Stimulated activated CD4-positive, alpha-beta T cell treated with anti-CD3 and anti-CD28 coated beads, Interleukin-1b, Interleukin-23, amount 100 ng/mL, for 1 hour (primary cell): ENCODE data around the gene FARSB.
"Not testable (repeated sequence)": the region's sequence is repeated elsewhere in the genome, so short reads cannot be mapped to it uniquely, and the experiment has no call there.

ENCODE experiments used
- DNase-seq, 2 donors: peaks; one replicate each; pipeline ENCODE4 v3.0.0-alpha.2; 2020; ENCODE audit warnings: low read depth in 2 of 2

FARSB gene

DNA sequence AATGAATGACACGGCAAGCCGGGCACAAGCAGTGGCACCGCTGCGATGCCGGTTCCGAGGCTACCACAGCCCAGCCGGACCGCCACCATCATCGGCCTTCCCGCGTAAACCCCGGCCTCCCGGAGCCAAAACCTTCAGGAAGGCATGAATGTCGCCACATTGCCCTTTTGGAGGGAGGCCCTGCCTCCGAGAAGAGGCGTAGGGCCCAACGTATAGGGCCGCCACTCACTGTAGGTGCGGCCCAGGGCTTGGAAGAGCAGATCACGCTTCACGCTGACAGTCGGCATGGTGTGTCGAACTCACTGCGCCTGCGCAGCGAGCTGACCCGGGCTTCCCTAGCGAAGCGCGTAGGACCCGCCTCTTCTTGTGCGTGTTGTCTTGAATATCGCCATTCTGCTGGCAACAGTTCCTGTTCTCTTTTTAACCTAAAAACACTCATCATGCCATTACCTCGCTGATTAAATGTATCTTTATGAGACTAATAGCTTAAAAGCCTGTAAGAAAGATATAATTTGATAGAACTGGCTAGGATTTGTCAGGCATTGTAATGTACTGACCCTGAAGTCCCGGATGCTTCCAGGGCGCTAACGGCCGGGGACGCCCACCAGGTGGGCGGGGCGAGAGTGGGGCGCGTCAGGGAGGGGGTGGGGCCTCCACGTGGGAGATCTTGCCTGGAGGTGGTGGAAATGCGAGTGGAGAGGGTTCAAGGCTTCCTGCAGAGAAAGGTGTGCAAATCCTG, at the start of gene FARSB:
FARSB (minus strand) TSS at position 306 of the 739 bp plus-strand sequence; CDS start at position 287, 19 bp downstream.
- DNase-seq, result peak; percentile 85

DNA sequence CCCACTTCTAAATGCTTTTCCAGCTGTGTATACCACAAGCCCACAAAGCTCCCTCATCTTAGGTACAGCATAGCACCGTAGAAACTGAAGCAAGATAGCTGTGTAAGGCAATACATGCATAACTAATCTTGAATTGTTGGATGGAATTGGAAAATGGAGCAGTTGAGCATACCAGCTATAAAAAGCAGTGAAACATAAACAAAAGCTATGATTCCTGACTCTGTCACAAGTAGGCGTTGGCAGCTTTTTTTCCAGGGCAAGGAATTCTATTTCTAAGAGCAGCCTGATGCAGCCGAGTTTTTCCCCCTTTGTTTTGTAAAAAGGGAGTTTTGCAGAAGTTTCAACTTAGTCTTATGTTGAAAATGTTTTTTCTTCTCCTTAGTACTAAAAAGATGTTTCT, 48.0 kb upstream of the FARSB start:
- no peak for DNase-seq

DNA sequence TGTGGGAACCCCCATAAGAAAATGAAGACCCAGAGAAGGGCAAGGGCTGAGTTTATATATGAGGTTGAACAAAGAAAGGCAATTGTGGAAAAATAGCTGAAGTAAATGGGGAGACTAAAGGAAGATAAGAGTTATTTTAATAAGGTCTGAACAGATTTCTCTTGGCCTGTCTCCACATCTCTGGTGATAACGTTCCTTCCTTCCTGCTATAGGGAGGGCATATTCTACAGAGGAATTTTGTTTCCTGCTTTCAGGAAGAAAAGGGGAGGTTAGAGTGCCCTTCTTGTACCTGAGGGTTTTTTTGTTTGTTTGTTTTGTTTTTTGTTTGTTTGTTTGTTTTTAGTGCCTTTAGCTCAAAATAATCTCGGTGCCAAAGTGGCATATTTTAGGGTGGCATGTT, 47.2 kb upstream of the FARSB start:
- no peak for DNase-seq

DNA sequence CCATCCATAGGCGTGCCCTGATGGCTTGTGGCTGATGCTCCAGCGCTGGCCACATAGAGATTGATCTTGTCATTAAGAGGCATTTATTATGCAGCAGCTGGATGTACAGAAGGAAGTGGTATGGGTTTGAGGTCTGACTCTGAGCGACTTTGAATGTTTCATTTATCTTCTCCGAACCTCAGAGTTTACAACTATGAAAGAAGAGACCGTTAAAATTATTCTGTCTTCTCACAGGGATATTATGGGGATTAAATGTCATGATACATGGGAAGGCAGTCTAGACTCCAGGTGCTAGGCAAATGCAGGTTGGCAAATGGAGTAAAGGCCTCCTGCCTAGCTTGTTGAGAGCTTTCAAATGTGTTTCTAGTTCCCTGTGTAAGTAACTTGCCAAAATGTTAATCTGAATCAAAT, 45.8 kb upstream of the FARSB start:
- DNase-seq, result no peak

DNA sequence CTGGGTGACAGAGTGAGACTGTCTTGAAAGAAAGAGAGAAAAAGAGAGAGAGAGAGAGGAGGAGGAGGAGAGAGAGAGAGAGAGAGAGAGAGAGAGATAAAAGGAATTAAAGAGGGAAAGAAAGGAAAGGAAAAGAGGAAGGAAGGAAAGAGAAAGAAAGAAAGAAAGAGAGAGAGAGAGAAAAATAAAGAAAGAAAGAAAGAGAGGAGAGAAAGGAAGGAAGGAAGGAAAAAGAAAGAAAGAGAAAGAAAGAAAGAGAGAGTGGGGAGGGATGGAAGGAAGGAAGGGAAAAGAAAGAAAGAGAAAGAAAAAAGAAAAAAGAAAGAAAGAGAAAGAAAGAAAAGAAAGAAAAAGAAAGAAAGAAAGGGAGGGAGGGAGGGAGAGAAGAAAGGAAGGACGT, 45.3 kb upstream of the FARSB start:
- no peak for DNase-seq

DNA sequence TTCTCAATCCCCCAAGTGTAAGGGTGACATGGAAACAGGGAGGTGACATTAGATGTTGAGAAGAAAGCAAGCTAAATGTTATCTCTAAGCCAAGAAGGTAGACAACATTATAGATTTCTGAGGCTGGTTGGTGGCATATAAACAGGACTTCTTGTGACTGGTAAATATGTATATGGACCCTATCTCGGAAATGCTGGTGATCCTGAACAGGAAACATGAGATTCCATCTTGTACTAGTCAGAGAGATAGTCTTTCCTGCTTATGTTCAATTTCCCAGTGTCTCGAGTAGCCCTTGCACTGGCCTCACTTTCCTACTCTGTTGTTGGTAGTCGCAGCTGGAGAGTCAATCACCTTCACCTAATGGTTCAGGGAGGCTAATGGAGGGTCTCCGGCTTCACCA, 42.4 kb upstream of the FARSB start:
- no peak for DNase-seq

DNA sequence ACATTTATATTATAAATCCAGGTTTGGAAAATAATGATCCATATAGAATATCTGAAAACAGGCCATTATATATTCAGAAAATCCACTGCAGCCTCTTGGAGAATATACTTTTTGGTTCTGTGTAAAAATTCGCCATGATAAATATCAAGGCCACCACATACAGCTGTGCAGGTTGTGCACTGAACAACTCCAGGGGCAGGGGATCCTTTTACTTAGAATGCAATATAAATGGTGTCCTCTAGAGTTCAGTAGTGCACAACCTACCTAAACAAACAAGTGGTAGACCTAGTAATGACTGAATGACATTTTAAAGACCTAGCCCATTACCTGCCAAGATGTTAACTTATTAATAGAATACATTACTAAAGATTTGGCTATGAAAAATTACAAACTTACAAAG, 37.9 kb upstream of the FARSB start:
- DNase-seq, result no peak

DNA sequence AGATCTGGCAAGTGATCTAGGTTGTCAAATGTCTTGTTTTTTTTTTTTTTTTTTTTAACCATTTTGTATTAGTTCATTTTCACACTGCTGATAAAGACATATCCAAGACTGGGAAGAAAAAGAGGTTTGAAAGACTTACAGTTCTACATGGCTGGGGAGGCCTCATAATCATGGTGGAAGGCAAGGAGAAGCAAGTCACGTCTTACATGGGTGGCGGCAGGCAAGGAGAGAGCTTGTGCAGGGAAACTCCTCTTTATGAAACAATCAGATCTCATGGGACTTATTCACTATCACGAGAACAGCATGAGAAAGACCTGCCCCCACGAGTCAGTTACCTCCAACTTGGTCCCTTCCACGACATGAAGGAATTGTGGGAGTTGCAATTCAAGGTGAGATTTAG, 37.5 kb upstream of the FARSB start:
- DNase-seq, result not testable (repeated sequence)

DNA sequence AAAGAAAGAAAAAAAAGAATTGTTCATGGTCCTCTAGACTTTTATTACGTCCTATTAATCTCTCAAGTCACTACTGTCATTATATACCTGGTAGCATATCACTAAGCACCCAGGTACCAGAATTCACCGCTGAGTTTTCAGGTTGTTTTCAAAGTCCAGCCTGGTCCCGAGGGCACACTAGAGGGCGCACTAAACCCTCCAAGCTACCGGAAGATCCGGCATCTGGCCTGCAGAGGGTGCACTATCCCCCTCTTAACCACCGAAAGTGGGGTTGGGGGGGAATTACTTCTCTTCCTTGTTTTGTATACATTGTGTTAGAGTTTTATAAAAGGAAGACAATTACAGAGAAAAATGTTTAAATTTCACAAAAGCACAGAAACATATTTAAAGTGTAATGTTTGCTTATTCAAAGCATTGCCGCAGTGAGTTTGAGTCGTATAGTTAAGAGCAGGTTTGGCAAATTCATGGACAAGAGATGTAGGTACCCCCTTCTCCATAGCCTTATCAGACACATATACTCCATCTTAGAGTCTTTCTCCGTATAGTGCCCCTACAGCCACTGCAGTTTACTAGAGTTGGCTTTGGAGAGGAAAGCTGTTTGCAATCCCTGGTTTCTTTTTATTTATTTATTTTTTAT, 34.8 kb upstream of the FARSB start:
- peak; percentile 17 to 49 for DNase-seq

DNA sequence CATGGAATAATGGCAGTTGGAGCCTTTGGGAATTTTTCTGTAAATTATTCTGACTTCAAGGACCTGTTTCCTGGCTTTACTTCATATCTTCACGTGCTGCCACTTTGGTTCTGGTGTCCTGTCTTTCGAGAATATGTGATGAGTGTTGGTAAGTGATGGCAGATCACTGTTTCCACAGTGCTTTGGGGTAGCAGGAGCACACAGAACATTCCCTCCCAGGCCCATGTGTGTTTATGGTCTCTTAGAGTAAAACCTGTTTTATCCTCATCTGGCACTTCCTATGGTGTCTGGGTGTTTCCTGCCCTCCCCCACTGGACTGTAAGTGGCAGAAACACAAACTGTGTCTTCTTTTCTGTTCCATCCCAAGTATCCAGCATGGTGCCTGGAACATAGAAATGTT, 33.4 kb upstream of the FARSB start:
- no peak for DNase-seq

DNA sequence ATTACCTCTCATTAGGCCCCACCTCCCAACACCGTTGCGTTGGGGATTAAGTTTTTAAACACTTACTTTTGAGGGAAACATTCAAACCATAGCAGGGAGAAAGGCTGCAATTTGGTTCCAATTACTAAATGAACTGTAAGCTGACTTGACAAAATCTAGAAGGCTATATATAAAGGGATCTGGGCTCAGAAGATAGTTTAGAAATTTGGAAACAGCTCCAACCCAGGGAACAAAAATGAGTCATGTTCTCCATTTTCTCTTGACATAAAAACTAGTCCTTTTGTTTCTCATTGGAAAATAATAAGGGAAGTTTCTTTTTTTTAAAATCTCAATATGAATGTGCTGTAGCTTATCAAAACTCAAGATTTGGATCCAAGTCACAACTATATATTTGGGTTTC, 33.0 kb upstream of the FARSB start:
- DNase-seq, result no peak

DNA sequence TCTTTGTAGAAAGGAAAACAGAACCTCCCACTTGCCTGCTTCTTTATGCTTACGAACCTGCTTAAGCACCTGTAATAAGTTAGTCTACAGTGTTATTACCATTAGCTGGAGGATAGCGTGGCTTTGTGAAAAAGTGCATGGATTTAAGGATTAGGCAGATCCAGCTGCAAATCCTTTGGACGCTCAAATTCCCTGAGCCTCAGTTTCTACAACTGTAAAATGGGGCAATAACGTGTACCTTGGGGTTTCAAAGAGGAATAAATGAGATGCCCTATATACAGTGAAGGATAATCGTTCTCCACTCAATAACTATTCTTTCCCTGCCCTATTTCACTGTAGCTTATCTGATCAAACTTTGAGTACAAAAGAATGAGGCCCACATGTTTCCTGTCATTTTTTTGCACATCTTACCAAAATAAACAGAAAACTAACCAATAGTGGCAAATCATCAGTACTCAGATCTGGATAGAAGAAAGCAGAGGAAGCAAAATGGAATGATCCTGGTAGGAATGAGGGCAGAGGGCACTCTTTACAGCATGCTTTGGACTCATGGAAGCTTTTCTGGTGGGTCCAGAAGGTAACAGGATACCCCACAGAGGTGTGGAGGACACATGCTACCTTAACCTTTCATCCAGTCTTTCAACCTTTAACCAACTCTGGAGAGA, 30.3 kb upstream of the FARSB start:
- DNase-seq, result no peak

DNA sequence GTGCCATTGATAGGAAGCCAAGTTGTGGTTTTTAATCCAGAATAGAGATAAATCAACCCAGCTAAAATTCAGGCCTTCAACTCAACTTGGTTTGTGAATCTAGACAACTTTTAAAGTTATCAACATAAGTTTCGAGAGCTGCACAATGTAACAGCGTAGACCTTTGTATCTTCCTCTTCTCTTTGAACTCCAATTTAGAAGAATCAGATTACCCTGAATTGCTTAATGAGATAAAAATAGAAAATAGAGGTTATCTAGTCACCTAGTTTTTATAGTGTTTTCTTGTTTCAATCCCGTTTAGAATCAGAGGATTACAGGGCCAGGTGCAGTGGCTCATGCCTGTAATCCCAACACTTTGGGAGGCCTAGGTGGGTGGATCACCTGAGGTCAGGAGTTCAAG, 27.9 kb upstream of the FARSB start:
- DNase-seq, result no peak

DNA sequence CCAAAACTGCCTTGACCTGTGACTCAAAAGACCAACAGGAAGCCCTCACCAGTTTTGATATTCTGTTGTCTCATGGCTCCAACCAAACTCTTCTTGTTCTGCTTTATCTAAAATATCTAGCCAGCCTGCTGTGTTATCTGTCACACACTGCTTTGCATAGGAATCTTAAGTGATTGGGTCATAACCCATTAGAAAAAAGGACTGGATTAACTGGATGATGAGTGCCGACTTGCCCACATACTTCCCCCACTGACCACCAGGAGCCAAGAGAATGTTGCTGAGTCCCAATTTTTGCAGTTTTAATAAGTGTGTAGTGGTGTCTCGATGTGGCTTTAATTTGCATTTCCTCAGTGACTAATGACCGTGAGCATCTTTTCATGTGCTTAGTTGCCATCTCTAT, 22.1 kb upstream of the FARSB start:
- DNase-seq, result no peak

DNA sequence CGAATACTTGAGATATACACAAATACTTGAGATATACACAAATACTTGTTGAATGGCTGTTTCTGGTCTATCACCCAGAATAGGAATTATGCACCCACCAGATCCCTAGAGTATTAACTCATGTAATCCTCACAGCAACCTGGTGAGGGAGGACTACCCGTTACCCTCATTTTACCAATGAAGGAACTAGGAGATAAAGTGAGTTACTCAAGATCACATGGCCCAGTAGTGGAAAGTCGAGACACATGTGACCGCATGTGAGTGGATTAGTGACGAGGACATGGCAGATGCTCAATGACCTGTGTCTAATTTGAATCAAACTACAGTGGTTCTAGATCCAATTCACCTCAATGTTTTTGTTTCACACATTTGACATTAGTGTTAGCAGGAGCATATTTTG, 18.0 kb upstream of the FARSB start:
- DNase-seq, result no peak

DNA sequence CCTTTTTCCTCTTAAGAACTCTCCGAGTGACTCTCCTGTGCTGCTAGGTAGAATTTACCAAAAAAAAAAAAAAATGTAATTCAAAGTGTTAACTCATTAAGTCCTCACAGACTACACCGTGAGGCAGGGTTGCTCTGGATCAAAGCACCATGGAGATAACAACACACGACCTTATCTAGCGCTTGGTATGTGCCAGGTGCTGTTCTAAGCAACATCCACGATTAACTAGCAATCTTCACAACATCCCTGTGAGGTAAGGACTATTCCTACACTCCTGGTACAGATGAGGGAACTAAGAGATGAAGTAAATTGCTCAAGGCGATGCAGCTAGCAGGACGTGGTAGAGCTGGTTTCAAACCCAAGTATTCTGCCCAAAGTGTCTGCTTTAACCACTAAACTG, 17.4 kb upstream of the FARSB start:
- no peak for DNase-seq

DNA sequence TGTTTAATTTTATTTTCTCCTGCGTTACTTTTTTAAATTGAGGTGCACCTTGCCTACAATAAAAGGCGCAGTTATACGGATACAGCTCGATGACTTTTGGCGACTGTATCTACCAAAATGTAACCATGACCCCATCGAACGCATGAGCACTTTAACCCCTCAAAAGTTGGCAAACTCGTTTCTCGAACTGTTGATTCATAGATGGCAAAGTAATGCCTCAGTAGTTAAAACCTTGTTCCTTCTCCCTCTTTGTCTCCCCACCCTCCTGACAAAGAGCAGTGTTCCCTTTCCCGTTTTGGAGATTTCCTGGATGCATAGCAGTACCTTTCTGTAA, 16.1 kb upstream of the FARSB start:
- DNase-seq, result no peak

DNA sequence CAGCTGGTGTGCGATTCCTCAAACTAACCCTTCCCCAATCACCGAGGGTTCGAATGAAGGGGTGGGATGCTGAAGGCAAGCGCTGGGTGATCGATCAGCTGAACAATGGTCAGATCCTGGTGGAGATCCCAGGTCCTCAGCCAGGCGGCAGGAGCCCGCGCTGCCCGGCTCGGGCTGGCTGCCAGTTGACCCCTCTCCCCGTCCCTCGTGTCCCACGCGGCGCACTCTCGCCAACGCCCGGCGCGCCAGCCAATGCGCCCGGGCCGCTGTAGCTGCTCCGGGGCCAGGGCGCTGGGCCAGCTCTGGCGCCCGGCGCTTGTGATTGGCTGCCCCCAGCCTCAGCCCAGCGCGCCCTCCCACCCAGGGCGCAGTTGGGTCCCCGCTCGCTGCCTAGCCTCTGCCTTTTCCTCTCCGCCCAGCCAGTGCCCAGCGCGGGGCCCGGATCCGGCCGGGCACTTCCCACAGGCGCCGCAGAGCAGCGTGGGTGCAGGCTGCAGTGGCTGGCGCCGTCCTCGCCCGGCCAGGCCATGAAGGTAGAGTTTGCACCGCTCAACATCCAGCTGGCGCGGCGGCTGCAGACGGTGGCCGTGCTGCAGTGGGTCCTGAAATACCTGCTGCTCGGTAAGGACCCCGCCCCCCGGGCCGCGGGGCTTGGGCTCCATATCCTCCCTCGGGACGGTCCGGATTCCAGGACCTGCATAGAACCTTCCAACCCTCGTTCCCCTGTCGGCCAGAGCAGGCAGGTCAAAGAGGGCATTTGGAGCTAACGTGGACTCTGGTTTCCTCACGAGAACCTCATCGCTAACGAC, 15.6 kb upstream of the FARSB start, which contains the start of gene MOGAT1:
MOGAT1 (plus strand) TSS at position 400 of the 809 bp plus-strand sequence; CDS start at position 528, 128 bp downstream.
- DNase-seq, result no peak

DNA sequence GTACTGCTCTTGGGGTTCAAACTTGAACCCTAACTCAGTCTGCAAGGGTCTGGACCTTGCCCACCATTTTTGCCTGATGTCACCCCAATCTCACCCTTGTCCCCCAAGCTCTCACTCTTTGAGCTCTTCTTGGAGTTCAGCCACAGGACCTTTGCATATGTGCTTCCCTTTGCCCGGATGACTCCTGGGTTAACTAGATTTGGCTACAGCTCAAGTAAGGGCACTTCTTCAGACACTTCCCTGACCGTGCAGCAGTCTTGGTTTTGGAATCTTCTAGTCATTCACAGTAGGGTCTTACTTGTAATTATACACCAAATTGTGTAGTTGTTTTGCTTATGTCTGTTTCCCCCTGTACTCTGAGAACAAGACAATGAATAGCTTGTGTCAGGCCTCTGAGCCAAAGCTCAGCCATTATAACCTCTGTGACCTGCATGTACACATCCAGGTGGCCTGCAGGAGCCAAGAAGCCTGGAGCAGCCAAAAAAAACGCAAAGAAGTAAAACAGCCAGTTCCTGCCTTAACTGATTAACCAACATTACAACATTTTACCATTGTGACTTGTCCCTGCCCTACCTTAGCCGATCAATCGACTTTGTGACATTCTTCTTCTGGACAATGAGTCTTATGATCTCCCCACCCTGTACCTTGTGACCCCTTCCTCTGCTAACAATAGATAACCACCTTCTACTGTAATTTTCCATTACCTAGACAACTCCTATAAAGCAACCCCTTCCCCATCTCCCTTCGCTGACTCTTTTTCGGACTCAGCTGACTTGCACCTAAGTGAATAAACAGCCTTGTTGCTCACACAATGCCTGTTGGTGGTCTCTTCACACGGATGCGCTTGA, 14.5 kb upstream of the FARSB start:
- no peak for DNase-seq

DNA sequence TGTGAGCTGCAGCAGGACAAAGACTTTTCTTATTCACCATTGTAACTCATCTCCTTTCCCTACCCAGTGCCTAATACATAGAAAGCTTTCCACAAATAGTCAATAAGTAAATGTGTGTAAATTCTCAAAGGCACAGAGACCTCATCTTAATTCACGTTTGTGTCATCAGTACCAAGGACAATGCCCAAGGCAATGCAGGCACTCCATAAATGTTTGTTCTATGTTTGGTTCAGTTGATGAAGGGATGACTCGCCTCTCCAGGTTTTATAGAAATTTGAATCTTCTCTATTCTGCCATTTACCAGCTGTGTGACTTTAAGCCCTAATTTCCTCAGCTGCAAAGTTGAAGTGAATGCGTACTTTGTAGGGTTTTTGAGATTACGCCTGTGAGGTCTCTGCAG, 13.5 kb upstream of the FARSB start:
- no peak for DNase-seq

DNA sequence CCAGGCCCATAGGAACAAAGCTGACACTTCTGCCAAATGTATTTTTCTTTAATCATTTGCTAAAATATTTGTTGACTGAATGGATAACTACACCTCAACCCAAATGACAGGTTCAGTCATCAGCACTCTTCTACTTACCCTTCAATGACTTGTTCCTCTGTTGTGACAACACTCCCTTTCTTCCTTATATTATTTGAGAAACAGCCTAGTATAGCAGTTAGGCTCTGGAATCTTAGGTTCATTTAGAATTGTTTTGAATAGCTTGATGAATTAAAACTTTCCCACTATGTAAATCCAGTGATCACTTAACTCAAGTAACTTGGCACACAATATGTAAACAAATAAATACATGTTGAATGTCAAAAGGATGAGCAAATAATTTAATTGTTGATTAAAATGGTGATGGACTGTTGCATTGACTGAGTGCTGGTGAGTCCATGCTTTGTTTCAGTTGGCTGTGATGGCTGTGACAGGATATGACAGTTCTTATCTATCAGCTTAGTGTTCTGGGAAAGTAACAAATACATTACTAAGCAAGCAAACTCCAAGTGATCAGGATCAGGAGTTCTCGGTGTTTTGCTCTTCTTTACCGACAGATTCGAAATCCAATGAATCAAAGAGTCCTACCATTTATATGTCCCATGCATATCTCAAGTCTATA, 12.7 kb upstream of the FARSB start:
- no peak for DNase-seq
